Skeletal muscle satellite cell (primary cell): ENCODE measurements around the gene LETM1. TPM values are rescaled to one million over a fixed set of nuclear protein-coding genes. Genes with fewer than 3 reads are reported as not detected.

Source experiments
- H3K27me3 ChIP-seq: 2 replicates; pipeline ENCODE4 v1.7.0; 2013; ENCODE audit warnings: low read length; ENCODE audit not compliant: control insufficient read depth, insufficient read depth
- H3K36me3 ChIP-seq: 2 replicates; pipeline ENCODE4 v1.7.0; 2013; ENCODE audit warnings: mild to moderate bottlenecking, control low read depth, low read length; ENCODE audit not compliant: insufficient read depth
- H3K4me1 ChIP-seq: 2 replicates; pipeline ENCODE4 v1.7.0; 2013; ENCODE audit warnings: low read length; ENCODE audit not compliant: control insufficient read depth, insufficient read depth
- H3K4me2 ChIP-seq: 2 replicates; pipeline ENCODE4 v1.7.0; 2013; ENCODE audit warnings: mild to moderate bottlenecking, low read length
- H3K4me3 ChIP-seq: 2 replicates; pipeline ENCODE4 v1.7.0; 2013; ENCODE audit warnings: low read length
- H3K9ac ChIP-seq: 2 replicates; pipeline ENCODE4 v1.7.0; 2013; ENCODE audit warnings: mild to moderate bottlenecking, low read depth, low read length, moderate library complexity
- H3K9me3 ChIP-seq: replicated peaks from 2 replicates; pipeline ENCODE4 v1.7.0; 2013; ENCODE audit warnings: mild to moderate bottlenecking, control low read depth, low read length
- total RNA-seq: library from RNA; depleted of rRNA; stranded (reverse); fragments of >200 nt; gene quantifications from 2 replicates; pipeline ENCODE4 v1.2.3, GENCODE V29; 2012; rRNA removed

LETM1 gene
- total RNA-seq = 76.2 and 103 TPM in 2 replicates

- H3K4me3 ChIP-seq = peak within 1 kb of the TSS; percentile 87
- H3K4me2 ChIP-seq = peak within 1 kb of the TSS; percentile 100
- no peaks in the 10 kb centered on the region for H3K9me3 ChIP-seq
- H3K4me1 ChIP-seq = peaks cover 25% of the 10 kb centered on the region
- peak within 1 kb of the TSS; percentile 95 for H3K9ac ChIP-seq
- H3K36me3 ChIP-seq = peaks cover 7% of the 10 kb centered on the region
- H3K27me3 ChIP-seq = no peaks in the 10 kb centered on the region
These were observed at the start of gene LETM1 for GRCh38 chr4:1856071-1856942. TSS of gene LETM1 (minus strand) at chr4:1856156. CDS start at chr4:1855950, 206 bp downstream.

DNA sequence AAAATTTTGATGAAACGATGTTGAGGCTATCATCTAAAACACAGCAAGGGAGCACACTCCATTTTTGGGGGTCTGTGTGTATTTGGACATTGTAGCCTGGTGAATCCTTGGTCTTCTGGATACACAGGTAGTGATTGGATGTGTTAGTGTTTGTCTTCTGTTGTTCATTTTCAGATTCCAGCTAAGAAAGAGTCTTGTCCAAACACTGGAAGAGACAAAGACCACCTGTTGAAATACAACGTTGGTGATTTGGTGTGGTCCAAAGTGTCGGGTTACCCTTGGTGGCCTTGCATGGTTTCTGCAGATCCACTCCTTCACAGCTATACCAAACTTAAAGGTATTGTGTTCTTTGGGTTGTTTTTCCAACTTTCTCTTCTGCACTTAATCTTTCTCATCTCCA lies 48.1 kb upstream of the LETM1 start:
- H3K4me3 ChIP-seq = no peak overlapping the region
- H3K9ac ChIP-seq = no peak overlapping the region
- H3K27me3 ChIP-seq = no peaks in the 10 kb centered on the region
- H3K9me3 ChIP-seq = no peaks in the 10 kb centered on the region
- peaks cover 3% of the 10 kb centered on the region for H3K4me1 ChIP-seq
- no peak overlapping the region for H3K4me2 ChIP-seq
- peaks cover 53% of the 10 kb centered on the region for H3K36me3 ChIP-seq

DNA sequence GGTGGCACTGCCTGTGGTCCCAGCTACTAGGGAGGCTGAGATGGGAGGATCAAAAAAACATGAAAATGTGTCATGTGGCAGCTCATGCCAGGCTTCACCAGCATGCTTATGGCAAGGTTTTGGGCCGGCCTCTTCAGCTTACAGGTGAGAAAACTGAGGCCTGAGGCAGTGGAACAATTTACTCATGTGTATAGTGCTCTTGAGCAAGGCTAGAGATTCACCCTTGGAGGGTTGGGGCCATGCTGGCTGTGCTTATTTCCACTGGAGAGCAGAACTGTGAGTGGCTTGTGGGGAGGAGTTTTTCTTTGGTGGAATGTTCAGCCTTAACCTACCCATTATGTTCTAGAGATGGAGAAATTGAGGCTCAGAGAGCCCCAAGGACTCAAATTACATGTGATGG lies 47.1 kb upstream of the LETM1 start:
- peaks cover 45% of the 10 kb centered on the region for H3K36me3 ChIP-seq
- no peaks in the 10 kb centered on the region for H3K9me3 ChIP-seq
- no peak overlapping the region for H3K9ac ChIP-seq
- H3K4me2 ChIP-seq = no peak overlapping the region
- peaks cover 3% of the 10 kb centered on the region for H3K4me1 ChIP-seq
- H3K27me3 ChIP-seq = no peaks in the 10 kb centered on the region
- no peak overlapping the region for H3K4me3 ChIP-seq

GRCh38 chr4:1902243-1902642 lies 46.3 kb upstream of the LETM1 start:
- Histone ChIP-seq H3K4me2 (no peak overlapping the region), H3K9me3 (no peaks in the 10 kb centered on the region), H3K9ac (no peak overlapping the region), H3K4me1 (peaks cover 3% of the 10 kb centered on the region), H3K36me3 (peaks cover 41% of the 10 kb centered on the region), H3K4me3 (no peak overlapping the region), H3K27me3 (no peaks in the 10 kb centered on the region)

DNA sequence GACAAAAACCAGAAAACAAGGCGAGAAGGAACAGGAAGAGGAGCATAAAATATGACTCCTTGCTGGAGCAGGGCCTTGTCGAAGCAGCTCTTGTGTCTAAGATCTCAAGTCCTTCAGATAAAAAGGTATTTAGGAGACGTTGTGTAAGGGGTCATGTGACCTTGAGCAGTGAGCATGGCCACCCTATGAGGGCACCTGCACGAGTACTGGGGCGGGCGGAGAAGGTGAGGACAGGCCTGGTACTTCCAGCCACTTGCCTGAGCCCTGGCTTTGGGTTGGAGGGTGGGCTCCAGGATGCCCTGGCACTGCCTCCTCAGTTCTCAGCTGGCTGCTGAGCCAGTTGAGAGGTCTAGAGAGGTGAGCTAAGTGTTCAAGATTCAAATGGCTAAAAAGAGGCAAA lies 45.2 kb upstream of the LETM1 start:
- Histone ChIP-seq H3K4me1 (peaks cover 3% of the 10 kb centered on the region), H3K36me3 (peaks cover 39% of the 10 kb centered on the region), H3K27me3 (no peaks in the 10 kb centered on the region), H3K4me3 (no peak overlapping the region), H3K4me2 (no peak overlapping the region), H3K9me3 (no peaks in the 10 kb centered on the region), H3K9ac (no peak overlapping the region)

DNA sequence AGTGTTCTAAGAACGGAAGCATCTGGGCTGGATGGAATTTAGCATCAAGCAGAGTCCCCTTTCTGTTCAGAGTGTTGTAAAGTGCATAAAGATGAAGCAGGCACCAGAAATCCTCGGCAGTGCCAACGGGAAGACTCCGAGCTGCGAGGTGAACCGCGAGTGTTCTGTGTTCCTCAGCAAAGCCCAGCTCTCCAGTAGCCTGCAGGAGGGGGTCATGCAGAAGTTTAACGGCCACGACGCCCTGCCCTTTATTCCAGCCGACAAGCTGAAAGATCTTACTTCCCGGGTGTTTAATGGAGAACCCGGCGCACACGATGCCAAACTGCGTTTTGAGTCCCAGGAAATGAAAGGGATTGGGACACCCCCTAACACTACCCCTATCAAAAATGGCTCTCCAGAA lies 44.7 kb upstream of the LETM1 start:
- no peak overlapping the region for H3K9ac ChIP-seq
- H3K36me3 ChIP-seq = peaks cover 39% of the 10 kb centered on the region
- no peak overlapping the region for H3K4me3 ChIP-seq
- no peak overlapping the region for H3K4me2 ChIP-seq
- peaks cover 3% of the 10 kb centered on the region for H3K4me1 ChIP-seq
- H3K9me3 ChIP-seq = no peaks in the 10 kb centered on the region
- H3K27me3 ChIP-seq = no peaks in the 10 kb centered on the region

GRCh38 chr4:1900087-1900433 lies 44.1 kb upstream of the LETM1 start:
- H3K9me3 ChIP-seq = no peaks in the 10 kb centered on the region
- no peak overlapping the region for H3K4me3 ChIP-seq
- peaks cover 34% of the 10 kb centered on the region for H3K36me3 ChIP-seq
- peaks cover 3% of the 10 kb centered on the region for H3K4me1 ChIP-seq
- H3K9ac ChIP-seq = no peak overlapping the region
- H3K27me3 ChIP-seq = no peaks in the 10 kb centered on the region
- H3K4me2 ChIP-seq = no peak overlapping the region

GRCh38 chr4:1899149-1900086 lies 43.5 kb upstream of the LETM1 start:
- peaks cover 3% of the 10 kb centered on the region for H3K4me1 ChIP-seq
- no peak overlapping the region for H3K9ac ChIP-seq
- no peak overlapping the region for H3K4me3 ChIP-seq
- no peaks in the 10 kb centered on the region for H3K27me3 ChIP-seq
- H3K4me2 ChIP-seq = peak overlapping the region; percentile 26
- no peaks in the 10 kb centered on the region for H3K9me3 ChIP-seq
- H3K36me3 ChIP-seq = peaks cover 34% of the 10 kb centered on the region

DNA sequence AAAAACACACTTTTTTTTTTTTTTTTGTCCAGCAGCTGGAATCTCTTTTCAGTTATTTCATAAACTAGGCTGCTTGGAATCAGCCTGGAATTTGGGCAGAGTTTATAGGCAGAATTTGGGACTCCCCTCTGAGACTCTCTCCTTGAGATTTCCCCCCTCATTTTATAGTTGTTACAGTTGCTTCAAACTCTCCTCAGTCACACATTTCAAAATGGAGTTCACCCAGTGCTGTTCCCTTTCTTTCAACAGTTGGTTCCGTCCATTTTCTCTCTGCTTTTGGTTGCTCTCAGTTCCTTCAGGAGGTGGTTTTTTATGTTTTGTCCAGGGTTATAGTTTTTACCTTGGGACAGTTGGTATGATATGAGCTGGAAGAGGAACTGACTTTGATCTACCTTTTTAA lies 42.7 kb upstream of the LETM1 start:
- Histone ChIP-seq H3K4me2 (no peak overlapping the region), H3K36me3 (peaks cover 28% of the 10 kb centered on the region), H3K4me3 (no peak overlapping the region), H3K9ac (no peak overlapping the region), H3K9me3 (no peaks in the 10 kb centered on the region), H3K27me3 (no peaks in the 10 kb centered on the region), H3K4me1 (peaks cover 3% of the 10 kb centered on the region)

DNA sequence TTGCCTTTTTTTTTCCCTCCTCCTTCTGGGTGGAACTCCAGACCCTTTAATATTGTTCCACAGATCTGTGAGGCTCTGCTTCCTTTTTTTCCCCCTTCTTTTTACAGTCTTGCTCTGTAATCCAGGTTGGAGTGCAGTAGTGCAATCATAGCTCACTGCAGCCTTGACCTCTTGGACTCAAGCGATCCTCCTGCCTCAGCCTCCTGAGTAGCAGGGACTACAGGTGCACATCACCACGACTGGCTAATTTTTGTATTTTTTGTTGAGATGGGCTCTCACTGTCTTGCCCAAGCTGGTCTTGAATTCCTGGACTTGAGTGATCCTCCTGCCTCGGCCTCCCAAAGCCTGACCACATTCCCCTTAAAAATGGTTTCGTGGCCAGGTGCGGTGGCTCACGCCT lies 42.1 kb upstream of the LETM1 start:
- no peaks in the 10 kb centered on the region for H3K9me3 ChIP-seq
- peaks cover 24% of the 10 kb centered on the region for H3K36me3 ChIP-seq
- no peak overlapping the region for H3K9ac ChIP-seq
- H3K4me2 ChIP-seq = no peak overlapping the region
- H3K27me3 ChIP-seq = no peaks in the 10 kb centered on the region
- H3K4me1 ChIP-seq = peaks cover 3% of the 10 kb centered on the region
- H3K4me3 ChIP-seq = no peak overlapping the region

- Histone ChIP-seq H3K9me3 (no peaks in the 10 kb centered on the region), H3K9ac (no peak overlapping the region), H3K4me1 (peaks cover 3% of the 10 kb centered on the region), H3K4me2 (no peak overlapping the region), H3K36me3 (peaks cover 12% of the 10 kb centered on the region), H3K4me3 (no peak overlapping the region), H3K27me3 (no peaks in the 10 kb centered on the region)
These were observed 40.7 kb upstream of the LETM1 start for GRCh38 chr4:1896658-1896991.
